Activated CD8-positive, alpha-beta memory T cell treated with anti-CD3 and anti-CD28 coated beads, Interleukin-2, amount 50 U/mL, for 24 hours (primary cell): Measurements from ENCODE around the gene LRRN4.
"Not testable (repeated sequence)": the region's sequence is repeated elsewhere in the genome, so short reads cannot be mapped to it uniquely, and the experiment has no call there.

Source experiments
- DNase-seq: peaks from one replicate; pipeline ENCODE4 v3.0.0-alpha.2; 2020; ENCODE audit errors: extremely low read depth

LRRN4 gene

DNA sequence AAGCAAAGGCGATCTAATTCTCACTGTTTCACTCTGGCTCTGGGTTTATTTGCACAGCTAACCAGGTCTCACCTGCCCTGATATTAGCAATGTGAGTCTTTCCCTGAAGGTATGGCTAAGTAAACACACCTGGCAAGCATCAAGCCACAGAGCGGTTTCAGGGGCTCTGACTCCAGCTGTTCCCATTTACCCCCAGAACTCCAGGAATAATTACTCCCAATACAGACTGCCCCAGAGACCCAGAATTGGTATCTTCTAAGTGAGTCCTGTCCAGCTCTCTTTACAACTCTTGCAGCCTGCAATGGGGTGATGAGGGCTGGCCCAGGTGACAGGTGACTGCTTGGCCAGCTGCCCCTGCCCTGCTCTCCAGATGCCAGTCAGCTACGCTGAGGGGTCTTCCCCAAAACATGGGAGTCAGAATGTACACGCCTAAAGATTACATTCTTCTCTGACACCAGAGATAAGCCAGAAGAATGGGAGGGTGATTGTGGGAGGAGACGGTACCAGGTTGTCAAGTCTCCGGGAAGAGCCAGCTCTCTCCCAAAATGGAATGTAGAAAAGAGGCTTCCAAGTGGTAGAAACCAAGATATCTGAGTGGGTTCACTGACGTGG lies 4.9 kb upstream of the LRRN4 start:
- DNase-seq: no peak

DNA sequence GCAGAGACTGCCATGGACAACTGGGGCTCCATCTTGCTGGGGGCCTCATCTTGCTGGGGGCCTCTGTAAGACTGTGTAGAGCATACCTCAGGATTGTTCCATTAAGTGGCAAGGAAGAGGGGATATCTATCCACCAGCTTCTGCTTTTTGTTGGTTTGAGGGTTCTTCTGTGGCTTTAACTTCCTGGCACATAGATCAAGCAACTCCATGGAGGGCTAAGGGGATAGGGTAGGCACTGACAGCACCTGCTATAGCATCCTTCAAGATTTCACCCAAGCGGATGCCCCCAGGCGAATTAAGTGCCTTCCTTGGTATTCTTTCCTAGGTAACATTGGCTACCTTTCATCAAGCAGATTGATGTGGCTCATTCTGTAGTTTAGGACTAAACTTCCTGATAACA lies 3.8 kb upstream of the LRRN4 start:
- DNase-seq: no peak

DNA sequence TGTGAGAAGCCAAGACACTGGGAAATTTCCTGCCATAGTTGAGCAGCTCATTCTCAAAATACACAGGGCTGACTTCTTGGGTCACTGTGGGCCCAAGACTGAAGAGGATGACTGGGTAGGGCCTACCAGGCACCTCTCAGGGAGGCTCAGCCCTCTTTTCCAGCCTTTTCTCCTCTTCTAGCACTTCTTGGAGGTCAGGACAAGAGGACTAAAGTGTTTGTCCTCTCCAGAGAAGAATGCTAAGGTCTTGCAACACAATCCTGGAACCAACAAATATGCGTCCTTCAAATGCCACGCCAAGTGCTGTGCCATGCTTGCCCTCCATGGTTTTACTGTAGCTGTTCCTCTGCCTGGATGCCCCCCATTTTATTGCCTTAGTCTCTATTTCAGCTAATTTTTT lies 3.3 kb upstream of the LRRN4 start:
- DNase-seq: no peak

DNA sequence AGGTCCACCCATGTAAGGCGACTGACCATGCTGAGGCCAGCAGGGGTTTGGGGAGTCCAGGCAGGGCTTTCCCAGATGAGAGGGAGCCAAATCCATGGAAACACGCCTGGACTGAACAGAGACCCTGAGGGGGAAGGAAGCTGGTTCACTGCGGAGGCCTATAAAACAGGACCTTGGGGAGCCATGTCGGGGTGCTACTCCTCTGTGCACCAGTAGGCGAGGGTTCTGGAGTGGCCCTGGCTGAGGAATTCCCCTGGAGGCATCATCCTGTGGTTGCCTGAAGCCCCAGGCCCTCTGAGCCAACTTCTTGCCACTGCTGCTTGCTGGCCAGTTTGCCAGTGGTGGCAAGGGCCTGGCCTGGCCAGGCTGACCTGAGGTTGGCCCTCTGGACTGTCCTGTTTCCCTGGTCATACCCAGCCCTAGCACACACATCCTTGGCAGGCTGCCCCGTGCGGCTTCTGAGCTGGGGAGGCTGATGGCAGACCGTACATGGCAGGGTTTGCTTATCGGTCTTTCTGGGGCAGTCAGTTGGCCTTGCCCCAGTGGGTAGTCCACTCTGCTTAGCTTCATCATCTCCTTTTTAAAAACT lies 2.2 kb upstream of the LRRN4 start:
- no peak for DNase-seq

DNA sequence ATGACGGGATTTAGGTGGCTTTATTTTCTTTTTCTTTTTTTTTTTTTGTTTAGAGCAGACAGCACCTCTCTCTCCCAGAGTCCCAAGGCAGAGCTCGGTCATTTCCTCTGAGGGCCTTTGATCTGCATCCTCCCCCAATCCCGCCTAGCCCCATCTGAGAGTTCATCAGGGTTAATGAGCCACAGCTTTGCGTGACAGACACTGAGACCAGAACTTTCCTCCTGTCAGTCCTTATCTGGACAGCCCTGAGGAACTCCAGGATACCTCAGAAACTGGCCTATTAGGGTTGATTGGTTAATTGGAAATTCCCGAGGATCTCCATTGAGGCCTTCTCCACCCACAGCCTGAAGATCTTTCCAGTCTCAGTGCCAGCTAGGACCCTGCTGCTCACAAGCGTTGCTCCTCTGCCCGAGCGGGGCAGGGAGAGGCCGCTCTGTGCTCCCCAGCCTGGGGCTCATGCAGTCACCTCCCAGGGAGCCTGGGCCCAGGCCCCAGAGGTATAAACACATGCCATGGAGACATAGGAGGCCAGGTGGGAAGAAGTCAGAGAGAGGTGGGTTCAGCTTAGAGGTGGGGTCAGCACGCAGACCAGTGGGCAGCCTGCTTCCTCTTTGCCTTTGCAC lies 1.4 kb upstream of the LRRN4 start:
- no peak for DNase-seq

DNA sequence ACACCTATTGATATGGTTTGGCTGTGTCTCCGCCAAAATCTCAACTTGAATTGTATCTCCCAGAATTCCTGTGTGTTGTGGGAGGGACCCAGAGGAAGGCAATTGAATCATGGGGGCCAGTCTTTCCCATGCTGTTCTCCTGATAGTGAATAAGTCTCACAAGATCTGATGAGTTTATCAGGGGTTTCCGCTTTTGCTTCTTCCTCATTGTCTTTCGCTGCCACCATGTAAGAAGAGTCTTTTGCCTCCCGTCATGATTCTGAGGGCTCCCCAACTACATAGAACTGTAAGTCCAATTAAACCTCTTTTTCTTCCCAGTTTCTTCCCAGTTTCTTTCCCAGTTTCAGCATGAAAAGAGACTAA lies 810 bp upstream of the LRRN4 start:
- DNase-seq: not testable (repeated sequence)

DNA sequence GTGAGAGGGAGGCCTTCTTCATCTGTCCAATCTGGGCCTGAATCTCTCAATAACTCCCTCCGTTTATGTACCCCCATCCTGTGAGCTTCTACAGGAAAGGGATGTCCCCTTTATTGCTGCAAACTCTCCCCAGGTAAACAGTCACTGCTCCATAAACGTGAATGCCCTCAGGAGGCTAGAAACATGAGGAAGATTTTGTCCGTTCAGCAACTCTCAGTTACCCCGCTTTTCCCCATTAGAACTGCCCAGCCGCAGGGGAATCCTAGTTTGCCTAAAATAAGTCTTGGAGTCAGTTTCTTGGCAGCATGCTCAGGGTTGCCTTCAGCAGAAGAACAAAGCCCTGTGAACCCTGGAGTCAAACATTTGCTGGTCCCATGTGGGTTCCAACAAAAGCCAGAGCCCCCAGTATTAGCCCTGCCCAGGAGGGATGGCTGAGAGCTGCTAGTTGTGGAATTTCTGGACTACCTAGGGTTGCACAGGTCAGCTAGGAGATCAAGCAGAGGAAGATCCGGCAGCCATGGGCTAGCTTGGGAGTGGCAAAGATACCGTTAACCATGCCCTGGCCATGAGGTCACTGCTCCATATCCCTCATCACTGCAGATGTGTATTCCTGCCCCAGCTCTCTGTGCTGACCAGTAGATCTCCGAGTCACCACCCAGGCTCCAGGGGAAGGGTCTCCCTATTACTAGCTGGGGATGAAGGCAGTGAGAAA lies 640 bp downstream of the LRRN4 start:
- DNase-seq: no peak

DNA sequence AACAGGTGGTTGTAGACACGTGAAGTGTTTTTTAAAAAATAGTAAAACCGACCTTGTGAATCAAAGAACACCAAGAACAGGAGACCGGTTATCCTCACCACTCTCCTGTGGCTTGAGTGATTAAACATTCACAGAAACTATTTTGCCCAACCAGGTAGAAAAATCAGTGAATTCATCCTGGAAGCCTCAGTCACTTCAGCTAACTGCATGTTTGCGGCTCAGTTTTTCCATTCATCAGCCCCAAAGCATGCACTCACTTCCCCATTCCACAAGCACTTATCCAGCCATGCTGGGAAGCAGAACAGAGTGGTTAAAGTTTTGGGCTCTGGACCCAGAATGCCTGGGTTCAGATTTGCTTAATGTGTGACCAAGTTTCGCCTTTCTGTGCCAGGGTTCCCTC lies 2.4 kb downstream of the LRRN4 start:
- no peak for DNase-seq

DNA sequence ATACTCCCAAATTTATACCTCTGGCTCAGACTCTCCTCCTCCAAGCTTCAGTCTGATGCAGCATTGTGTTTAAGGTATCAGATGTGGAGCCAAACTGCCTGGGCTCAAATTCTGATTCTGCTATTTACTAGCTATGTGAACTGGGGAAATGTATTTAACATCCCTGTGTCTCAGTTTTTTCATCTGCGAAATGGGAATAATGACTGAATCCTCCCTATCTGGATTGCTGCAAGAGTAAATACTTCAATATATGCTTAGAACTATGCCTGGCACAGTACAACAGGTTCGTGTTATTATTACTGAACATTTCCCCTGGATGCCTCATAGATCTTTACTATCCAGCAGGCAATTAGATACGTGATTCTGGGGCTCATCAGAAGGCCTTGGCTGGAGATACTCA lies 5.5 kb downstream of the LRRN4 start:
- no peak for DNase-seq

DNA sequence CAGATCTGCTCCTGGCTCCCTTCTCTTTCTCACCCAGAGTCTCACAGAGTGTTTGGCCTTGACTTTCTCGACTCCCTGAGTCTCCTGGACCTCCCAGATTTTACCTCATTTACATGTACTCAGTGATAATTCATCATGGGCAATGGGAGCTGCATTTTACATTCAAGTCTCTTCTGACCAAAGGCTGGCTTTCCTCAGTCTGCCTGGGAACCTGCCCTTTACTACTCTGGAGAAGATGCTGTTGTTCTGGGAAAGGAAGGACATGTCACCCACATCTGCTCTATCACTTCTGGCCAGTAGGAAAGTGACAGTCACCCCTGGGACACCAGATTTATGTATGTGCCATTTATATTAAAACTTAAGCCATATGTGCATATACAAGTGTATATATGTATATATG lies 7.4 kb downstream of the LRRN4 start:
- no peak for DNase-seq

DNA sequence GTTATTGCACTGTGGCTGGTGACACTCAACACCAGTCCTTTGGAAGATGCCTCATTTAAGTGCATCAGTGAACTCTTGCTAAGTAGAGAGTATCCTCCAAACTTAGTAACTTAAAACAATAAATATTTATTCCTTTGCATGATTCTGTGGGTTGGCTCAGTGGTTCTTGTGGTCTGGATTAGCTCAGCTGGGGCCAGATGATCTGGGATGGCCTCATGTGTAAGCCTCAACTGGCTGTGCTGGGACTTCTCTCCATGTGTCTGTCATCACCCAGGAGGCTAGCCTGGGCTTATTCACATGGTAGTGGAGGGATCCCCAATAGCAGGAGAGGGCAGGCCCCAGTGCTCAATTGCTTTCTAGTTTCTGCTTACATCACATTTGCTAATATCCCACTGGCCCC lies 8.3 kb downstream of the LRRN4 start:
- no peak for DNase-seq

DNA sequence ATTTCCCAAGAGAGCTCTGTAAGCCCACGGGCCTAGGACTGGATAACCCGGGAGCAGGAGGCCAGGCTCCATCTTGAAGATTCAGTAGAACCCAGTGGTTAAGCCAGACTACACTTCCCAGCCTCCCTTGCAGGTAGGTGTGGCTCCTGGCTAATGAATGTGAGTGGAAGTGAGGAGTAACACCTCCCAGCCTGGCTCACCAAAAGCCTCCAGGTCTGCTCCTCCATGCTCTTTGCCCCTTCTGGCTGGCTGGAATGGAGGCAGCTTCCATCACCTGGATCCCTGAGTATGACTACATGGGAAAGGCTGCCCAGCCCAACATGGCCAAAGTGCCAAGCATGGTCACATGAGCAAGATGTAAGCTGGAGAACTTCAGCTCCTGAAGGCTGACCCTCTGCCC lies 9.7 kb downstream of the LRRN4 start:
- no peak for DNase-seq

DNA sequence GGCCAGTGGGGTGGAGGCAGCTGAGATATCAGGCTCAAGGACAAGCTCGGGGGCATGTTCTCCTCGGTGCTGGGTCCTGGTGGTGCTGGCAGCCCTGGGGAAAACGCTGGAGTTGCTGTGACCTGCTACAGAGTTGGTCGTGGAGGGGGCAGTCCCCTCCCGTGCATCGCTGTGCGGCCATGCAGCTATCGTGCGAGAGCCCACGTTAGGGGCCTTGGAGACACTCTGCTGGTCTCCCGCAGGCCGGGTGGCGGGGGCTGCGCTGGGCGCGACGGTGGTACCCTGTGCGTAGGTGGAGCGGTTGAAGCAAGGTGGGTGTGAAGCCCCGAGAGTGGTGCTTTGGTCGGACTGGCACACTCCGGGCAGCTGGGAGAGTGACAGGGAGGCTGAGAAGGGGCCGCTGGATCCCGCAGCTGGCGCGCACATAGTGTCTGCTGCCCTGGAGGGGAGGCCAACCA lies 12.0 kb downstream of the LRRN4 start:
- DNase-seq: no peak

DNA sequence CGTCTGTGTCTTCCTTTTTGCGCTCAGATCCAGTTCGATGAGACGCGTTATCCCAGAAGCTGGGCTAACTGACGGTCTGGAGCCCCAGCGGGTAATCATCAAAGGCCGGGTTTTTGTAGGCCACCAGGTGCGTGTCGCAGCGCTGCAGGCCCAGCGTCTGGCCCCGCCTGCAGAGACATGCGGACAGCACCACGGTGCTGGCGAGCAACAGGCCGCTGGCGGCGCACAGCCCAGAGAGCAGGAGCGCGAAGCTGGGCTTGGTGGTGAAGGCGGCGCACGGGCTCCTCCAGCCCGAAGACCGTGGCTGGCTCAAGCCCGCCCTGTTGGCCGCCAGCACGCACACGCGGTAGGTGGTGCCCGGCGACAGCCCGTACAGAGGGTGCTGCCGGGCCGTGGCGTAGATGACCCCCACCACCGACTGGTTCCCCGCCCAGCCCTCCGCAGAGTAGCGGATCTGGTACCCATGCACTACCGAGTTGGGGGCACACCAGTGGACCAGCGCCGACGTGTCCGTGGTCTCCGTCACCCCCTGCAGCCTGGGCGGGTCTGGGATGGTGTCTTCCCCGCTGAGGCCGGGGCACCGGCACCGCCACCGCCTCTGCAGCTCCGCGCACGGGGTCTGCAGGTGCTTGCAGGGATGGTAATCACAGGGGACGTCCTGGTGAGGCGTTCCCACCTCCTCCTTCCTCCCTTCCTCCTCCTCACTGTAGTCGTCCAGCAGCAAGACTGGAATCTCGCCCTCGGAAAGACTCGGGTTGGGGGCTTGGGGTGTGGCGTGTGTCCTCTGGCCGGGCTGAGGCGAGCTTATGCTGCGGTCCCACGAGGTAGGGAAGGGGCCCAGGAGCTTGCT lies 12.7 kb downstream of the LRRN4 start:
- DNase-seq: no peak

DNA sequence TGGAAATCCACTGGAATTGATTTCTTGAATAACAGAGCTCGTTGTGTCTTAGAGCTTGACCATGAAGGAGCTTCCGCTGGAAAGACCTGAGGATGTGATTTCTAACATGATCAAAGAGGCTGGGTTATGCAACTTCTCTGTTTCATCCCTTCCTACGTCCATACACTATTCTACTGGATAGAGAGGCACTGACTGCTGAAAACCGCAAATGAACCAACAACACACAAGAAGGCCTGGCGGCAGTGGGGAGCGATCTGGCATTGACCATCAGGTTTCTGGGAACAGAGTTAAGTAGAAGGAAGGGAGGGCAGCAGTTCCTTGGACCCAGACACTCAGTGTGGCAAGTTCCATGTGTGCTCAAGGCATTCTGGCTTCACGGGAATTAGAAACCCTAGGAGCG lies 13.3 kb downstream of the LRRN4 start:
- DNase-seq: no peak

DNA sequence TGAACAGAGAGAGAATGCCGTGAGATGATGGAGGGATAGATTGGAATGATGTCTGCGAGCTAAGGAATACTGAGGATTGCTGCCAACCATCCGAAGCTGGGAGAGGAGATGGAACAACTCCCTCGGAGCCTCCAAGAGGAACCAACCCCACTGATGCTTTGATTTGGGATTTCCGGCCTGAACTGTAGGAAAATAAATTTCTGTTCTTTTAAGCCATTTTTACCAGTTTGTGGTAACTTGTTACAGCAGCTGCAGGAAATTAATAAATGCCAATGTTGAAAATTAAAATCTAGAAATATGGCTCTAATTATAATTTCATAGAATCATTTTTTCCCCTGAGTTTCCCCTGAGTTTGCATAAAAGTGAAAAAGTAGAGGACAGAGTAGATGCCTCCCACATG lies 14.1 kb downstream of the LRRN4 start:
- DNase-seq: no peak

DNA sequence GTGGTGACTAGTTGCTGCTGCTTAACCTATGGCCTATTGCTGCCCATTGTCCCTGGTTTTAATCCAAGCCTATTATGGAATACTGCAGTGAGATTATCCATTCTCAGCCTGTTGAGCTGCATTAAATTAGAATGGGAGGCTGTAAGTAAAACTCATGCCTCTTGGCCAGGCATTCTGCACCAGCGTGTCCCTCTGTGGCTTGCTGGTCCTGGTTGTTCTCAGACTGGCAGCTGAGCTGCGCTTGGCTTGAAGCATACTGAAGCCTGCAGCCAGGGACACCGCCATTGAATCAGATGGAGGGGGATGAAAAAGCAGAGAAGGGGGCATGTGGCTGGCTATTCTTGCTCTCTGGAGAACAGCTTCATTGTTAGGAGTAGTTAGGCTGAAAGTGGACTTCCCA lies 15.6 kb downstream of the LRRN4 start:
- no peak for DNase-seq

DNA sequence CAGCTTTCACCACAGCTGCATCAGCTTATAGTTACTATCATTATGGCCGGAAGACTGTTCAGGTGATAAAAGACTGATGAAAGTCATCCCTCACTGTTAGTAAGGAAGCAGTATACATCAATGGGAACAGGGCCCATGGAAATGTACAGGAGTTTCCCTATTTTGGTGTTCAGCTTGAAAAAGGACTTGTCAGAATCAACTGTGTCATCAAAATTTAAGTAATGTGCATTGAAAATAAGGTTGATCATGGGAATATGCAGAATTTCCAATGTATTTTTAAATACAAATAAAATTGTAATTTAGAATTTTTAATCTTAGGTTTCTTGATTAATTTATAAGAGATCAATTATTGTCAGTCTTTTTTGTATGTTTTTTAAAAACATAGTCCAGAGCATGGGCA lies 16.8 kb downstream of the LRRN4 start:
- no peak for DNase-seq

DNA sequence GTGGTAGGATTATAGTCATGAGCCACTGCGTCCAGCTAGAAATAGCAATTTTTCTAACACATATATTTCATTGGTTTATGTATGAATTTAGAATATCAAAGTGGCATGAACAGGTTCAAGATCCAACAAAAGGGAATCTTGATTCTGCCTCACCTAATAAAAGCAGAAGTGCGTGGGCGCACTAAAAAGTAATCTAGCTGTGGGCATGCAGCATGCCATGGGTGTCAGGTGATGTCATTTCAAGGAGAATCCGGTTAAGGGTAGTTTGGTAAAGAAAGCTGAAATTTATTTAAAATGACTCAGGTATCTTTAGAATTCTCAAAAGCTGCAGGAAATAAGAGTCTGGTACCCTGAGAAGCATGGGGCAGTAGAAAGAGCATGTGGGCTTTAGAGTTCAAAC lies 17.6 kb downstream of the LRRN4 start:
- no peak for DNase-seq

DNA sequence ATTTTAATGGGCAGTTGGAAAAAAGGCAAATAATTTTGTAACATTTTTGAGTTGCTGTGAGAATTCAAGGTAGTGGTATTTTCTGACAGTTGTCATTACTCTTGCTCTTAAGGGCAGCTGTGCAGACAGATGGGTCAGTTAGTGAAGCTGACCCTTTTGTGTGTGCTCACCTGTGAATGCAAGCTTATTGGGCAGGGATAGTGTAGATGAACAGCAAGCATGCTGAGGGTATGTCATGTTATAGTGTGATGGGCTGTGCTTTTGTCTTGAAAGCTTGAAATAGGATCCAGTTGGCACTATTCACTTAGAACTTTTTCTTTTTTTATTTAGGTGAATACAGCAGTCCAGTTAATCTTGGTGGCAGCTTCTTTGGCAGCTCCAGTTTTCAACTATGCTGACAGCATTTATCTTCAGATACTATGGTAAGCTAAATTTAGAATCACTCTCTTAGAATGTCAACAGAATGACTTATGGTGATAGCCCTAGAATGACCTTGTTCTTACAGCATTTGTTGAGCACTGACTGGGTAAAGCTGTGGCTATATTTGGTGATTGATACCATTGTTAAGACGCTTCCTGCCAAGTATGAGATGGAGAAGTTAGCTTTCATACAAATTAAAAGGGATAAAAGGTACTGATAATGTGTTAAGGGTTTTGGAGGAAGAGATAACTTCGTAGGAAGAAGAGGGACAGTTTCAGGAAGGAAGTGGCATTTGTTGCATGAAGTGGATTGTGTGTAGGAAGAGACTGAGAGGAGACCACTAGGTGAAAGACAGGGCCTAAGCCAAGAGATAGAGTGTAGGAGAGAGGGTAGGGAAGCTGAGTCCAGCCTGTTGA lies 19.5 kb downstream of the LRRN4 start:
- DNase-seq: no peak

DNA sequence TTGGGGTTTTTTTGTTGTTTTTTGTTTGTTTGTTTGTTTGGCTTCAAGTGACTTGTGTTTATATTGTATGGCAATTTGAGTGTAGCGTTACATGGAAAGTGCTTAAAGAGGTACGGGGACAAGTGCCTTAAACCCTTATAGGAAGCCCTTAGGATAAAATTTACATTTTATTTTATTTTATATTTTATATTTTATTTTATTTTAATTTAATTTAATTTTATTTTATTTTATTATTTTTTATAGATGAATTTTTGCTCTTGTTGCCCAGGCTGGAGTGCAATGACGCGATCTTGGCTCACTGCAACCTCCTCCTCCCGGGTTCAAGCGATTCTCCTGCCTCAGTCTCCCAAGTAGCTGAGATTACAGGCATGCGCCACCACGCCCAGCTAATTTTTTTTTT lies 21.0 kb downstream of the LRRN4 start:
- not testable (repeated sequence) for DNase-seq
